HK-2 (cell line): Measurements from ENCODE around the gene ZNF134.

Experiments
- DNase-seq: peaks from one replicate; pipeline ENCODE4 v3.0.0-alpha.2; 2018; ENCODE audit not compliant: unreplicated experiment

The ZNF134 gene

GRCh38 chr19:57637379-57637778 lies 23.3 kb downstream of the ZNF134 start:
- no peak for DNase-seq

- DNase-seq: no peak
These were observed 27.7 kb downstream of the ZNF134 start for GRCh38 chr19:57641715-57642234.

GRCh38 chr19:57642396-57643046 lies 28.5 kb downstream of the ZNF134 start:
- no peak for DNase-seq

- DNase-seq: no peak
These were observed 29.7 kb downstream of the ZNF134 start for GRCh38 chr19:57643734-57644133.

GRCh38 chr19:57648331-57649003 lies 34.4 kb downstream of the ZNF134 start:
- DNase-seq: no peak

- DNase-seq: no peak
These were observed 37.6 kb downstream of the ZNF134 start for GRCh38 chr19:57651654-57651996.

- no peak for DNase-seq
These were observed 39.6 kb downstream of the ZNF134 start for GRCh38 chr19:57653689-57654088.

GRCh38 chr19:57655443-57655842 lies 41.4 kb downstream of the ZNF134 start:
- DNase-seq: no peak

- DNase-seq: no peak
These were observed 42.3 kb downstream of the ZNF134 start for GRCh38 chr19:57656346-57656745.

- DNase-seq: peak; percentile 70
These were observed 50.5 kb downstream of the ZNF134 start for GRCh38 chr19:57664269-57665127.

GRCh38 chr19:57665261-57665806 lies 51.3 kb downstream of the ZNF134 start:
- no peak for DNase-seq

GRCh38 chr19:57667228-57667627 lies 53.2 kb downstream of the ZNF134 start:
- DNase-seq: no peak

- DNase-seq: no peak
These were observed 54.6 kb downstream of the ZNF134 start, which contains the start of gene ZSCAN4 for GRCh38 chr19:57668635-57669034. TSS of gene ZSCAN4 (plus strand) at chr19:57668935. CDS start at chr19:57676146, 7,211 bp downstream.

- no peak for DNase-seq
These were observed 57.3 kb downstream of the ZNF134 start for GRCh38 chr19:57671124-57671895.

GRCh38 chr19:57672466-57672865 lies 58.4 kb downstream of the ZNF134 start:
- DNase-seq: no peak
